ENCODE data around the gene LEFTY2.
"Not testable (repeated sequence)": the region's sequence is repeated elsewhere in the genome, so short reads cannot be mapped to it uniquely, and the experiment has no call there.

Gene LEFTY2

DNA sequence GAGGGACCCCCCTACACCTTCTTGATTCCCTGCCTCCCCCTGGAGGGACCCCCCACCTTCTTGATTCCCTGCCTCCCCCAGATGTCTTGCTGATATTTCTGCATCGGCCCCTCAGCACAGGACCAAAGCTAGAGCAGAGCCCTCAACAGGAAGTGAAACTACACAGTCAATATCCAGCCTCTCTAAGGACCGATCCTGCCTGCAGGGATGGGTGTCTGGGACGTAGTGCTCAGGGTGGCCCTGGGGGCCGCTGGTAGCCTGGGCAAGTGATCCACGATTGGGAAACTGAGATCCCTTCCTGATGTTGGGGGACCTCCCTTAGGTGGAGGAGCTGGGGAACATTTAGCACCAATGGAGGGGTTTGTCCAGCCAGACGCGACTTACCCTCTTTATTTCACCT is 3.9 kb upstream of the LEFTY2 start:
- ChIA-PET POLR2A (ENCODE audit: low non-redundant PET) (interaction anchor here (0.6 to 1.0 kb wide), 2 partner anchors 23 to 27 kb away, joined by 3 to 7 read pairs; no protein-coding TSS in a partner anchor), CTCF (interaction anchor here (0.6 to 1.6 kb wide), 9 partner anchors 17 to 470 kb away, joined by 3 to 5 read pairs (median 4); partner anchors contain the start of gene TMEM63A)
- DNase-seq (ENCODE audit: low spot score): no peak
- TF ChIP-seq, protein P1, sequence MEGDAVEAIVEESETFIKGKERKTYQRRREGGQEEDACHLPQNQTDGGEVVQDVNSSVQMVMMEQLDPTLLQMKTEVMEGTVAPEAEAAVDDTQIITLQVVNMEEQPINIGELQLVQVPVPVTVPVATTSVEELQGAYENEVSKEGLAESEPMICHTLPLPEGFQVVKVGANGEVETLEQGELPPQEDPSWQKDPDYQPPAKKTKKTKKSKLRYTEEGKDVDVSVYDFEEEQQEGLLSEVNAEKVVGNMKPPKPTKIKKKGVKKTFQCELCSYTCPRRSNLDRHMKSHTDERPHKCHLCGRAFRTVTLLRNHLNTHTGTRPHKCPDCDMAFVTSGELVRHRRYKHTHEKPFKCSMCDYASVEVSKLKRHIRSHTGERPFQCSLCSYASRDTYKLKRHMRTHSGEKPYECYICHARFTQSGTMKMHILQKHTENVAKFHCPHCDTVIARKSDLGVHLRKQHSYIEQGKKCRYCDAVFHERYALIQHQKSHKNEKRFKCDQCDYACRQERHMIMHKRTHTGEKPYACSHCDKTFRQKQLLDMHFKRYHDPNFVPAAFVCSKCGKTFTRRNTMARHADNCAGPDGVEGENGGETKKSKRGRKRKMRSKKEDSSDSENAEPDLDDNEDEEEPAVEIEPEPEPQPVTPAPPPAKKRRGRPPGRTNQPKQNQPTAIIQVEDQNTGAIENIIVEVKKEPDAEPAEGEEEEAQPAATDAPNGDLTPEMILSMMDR (conservative IDR thresholded peaks at IDR 0.05; ENCODE audit: low read depth): no peak
- H3K27ac ChIP-seq: peak overlapping the region; percentile 50

GRCh38 chr1:225944387-225944786 is 3.4 kb upstream of the LEFTY2 start:
- peak overlapping the region; percentile 50 for H3K27ac ChIP-seq
- POLR2A ChIA-PET (ENCODE audit: low non-redundant PET): interaction anchor here (1.0 kb wide), 1 partner anchor 22 kb away, joined by 3 read pairs; no protein-coding TSS in a partner anchor
- TF ChIP-seq, protein P1 (conservative IDR thresholded peaks at IDR 0.05; ENCODE audit: low read depth): no peak
- CTCF ChIA-PET: interaction anchor here (0.6 to 1.5 kb wide), 4 partner anchors 62 to 463 kb away, joined by 4 to 5 read pairs (median 4); partner anchors contain the start of gene TMEM63A
- no peak for DNase-seq (ENCODE audit: low spot score)

DNA sequence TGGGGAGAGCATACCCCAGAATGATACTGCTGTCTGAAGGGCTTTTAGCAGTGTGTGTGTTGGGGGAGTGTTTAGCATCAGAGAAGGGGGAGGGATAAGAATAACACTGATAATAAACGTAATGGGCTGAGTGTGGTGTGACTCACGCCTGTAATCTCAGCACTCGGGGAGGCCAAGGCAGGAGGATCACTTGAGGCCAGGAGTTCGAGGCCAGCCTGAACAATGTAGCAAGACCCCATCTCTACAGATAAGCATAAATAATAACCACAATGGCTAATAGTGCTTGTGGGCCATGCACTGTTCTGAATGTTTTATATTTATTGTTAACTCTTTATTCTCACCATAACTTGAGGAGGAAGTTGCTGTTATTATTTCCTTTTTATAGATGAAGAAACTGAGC is 2.6 kb upstream of the LEFTY2 start:
- no peak overlapping the region for H3K27ac ChIP-seq
- ChIA-PET POLR2A (ENCODE audit: low non-redundant PET) (no interaction called here), CTCF (interaction anchor here (0.8 kb wide), 1 partner anchor 182 kb away, joined by 4 read pairs; no protein-coding TSS in a partner anchor)
- TF ChIP-seq, protein P1 (conservative IDR thresholded peaks at IDR 0.05; ENCODE audit: low read depth): no peak
- DNase-seq (ENCODE audit: low spot score): no peak

DNA sequence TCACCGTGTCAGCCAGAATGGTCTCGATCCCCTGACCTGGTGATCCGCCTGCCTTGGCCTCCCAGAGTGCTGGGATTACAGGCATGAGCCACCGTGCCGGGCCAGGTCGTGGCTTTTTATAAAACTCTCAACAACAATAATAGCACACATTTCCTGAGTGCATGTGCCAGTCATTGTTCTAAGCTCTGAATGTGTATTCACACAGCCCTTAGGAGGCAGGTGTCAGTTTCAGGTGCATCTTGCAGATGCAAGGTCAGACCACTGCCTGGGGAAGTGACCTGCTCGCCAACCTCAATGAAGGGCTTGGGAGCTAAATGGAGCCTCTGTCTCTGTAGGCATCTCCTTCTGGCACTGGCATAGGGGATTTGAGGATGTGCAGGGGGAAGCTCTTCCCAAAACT is 1.6 kb upstream of the LEFTY2 start:
- no peak overlapping the region for H3K27ac ChIP-seq
- no peak for DNase-seq (ENCODE audit: low spot score)
- TF ChIP-seq, protein P1 (conservative IDR thresholded peaks at IDR 0.05; ENCODE audit: low read depth): no peak
- POLR2A ChIA-PET (ENCODE audit: low non-redundant PET): no interaction called here
- CTCF ChIA-PET: interaction anchor here (0.7 to 0.8 kb wide), 2 partner anchors 60 to 705 kb away, joined by 3 read pairs; no protein-coding TSS in a partner anchor

DNA sequence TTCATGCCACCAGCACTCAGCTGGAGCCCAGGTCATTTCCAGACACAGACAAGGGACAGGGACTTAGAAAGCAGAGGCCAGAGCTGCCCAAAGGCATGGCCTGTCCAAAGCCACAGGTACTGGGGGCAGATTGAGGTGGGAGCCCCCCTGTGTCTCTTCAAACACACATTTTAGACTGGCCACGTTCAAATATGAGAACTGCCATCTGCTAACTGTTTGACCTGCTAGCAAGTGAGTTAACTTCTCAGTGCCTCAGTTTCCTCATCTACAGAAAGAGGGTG is 862 bp upstream of the LEFTY2 start:
- H3K27ac ChIP-seq: peak overlapping the region; percentile 6; the same call in 1 of the 2 replicates
- DNase-seq (ENCODE audit: low spot score): no peak
- POLR2A ChIA-PET (ENCODE audit: low non-redundant PET): no interaction called here
- TF ChIP-seq, protein P1 (conservative IDR thresholded peaks at IDR 0.05; ENCODE audit: low read depth): no peak
- CTCF ChIA-PET: interaction anchor here (0.7 to 0.8 kb wide), 2 partner anchors 59 to 706 kb away, joined by 3 read pairs; no protein-coding TSS in a partner anchor

DNA sequence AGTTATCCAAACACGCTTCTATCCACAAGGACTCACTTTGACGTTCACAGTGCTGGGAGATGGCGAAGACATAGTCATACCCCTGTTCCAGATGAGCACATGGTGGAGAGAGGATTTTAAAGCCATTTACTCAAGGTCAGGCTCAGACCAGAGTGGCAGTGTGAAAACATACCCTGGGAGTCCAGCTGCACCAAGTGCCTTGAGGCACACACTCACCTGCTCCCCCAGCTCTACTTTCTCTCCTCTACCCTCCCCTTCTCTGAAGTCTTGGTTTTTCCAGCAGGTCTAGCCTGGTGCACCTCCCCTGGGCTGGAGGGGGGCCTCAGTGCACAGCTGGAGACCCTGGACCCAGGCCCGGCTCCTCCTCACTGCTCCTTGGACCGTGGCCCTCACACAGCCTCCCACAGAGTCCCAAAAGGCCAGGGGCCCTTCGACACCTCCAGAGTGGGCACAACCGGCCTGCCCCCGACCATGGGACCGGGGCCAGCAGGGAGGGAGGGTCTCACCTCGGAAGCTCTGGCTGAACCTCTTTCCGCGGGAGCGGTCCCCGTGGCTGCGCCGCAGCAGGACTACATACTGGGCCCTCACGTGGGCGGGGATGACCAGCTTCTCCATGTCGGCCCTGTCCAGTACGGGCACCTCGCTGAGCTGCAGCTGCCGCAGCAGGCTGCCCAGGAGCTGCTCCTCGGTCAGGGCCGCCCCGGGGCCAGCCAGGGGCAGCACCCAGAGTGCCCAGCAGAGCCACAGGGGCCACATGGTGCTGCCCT is 452 bp downstream of the LEFTY2 start:
- TF ChIP-seq, protein P1 (conservative IDR thresholded peaks at IDR 0.05; ENCODE audit: low read depth): no peak
- ChIA-PET CTCF (interaction anchor here (0.6 to 1.0 kb wide), 3 partner anchors 35 to 478 kb away, joined by 3 to 4 read pairs (median 4); no protein-coding TSS in a partner anchor), POLR2A (ENCODE audit: low non-redundant PET) (no interaction called here)
- DNase-seq (ENCODE audit: low spot score): no peak
- H3K27ac ChIP-seq: no peak overlapping the region

DNA sequence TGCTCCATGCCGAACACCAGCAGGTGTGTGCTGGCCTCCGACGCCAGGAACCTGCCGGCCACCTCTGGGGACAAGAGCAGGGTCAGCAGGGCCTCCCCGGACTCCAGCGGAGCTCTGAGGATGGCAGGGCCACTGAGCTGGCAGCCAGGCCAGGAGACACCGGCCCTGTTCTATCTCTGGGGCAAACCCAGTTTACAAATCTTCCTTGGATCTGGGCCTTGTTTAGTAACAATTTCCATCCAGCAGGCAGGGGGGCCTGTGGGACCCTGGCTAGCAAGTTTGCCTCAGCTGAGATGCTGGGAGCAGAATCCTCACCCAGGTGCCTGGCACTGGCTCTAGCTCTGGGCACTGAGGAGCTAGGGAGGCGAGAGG is 1.1 kb downstream of the LEFTY2 start:
- POLR2A ChIA-PET (ENCODE audit: low non-redundant PET); CTCF ChIA-PET; H3K27ac ChIP-seq; DNase-seq (ENCODE audit: low spot score): not testable (repeated sequence)

GRCh38 chr1:225939097-225939938 is 1.7 kb downstream of the LEFTY2 start:
- CTCF ChIA-PET; DNase-seq (ENCODE audit: low spot score); H3K27ac ChIP-seq; POLR2A ChIA-PET (ENCODE audit: low non-redundant PET): not testable (repeated sequence)
